ENCODE data around the gene NRXN3. TPM values are rescaled to one million over a fixed set of nuclear protein-coding genes. Genes with fewer than 3 reads are reported as not detected.

The NRXN3 gene
- total RNA-seq, 1 experiment from 2014 or later: 0.23 TPM

- DNase-seq (ENCODE audit: low read depth): peak; percentile 51
Measured at GRCh38 chr14:79842270-79842669, 1672.1 kb downstream of the NRXN3 start.

GRCh38 chr14:79852950-79853744 is 1683.0 kb downstream of the NRXN3 start:
- no peak for DNase-seq (ENCODE audit: low read depth)

GRCh38 chr14:79855789-79856188 is 1685.6 kb downstream of the NRXN3 start:
- no peak for DNase-seq (ENCODE audit: low read depth)

GRCh38 chr14:79856381-79856780 is 1686.2 kb downstream of the NRXN3 start:
- DNase-seq (ENCODE audit: low read depth): peak; percentile 1

GRCh38 chr14:79861111-79861510 is 1690.9 kb downstream of the NRXN3 start:
- DNase-seq (ENCODE audit: low read depth): no peak

GRCh38 chr14:79862045-79862444 is 1691.9 kb downstream of the NRXN3 start:
- DNase-seq (ENCODE audit: low read depth): no peak

- no peak for DNase-seq (ENCODE audit: low read depth)
Measured at GRCh38 chr14:79871136-79871535, 1701.0 kb downstream of the NRXN3 start.

GRCh38 chr14:79878229-79878628 is 1708.1 kb downstream of the NRXN3 start:
- no peak for DNase-seq (ENCODE audit: low read depth)

- no peak for DNase-seq (ENCODE audit: low read depth)
Measured at GRCh38 chr14:79878785-79879184, 1708.6 kb downstream of the NRXN3 start.

- DNase-seq (ENCODE audit: low read depth): no peak
Measured at GRCh38 chr14:79881299-79881698, 1711.1 kb downstream of the NRXN3 start.

GRCh38 chr14:79890527-79890926 is 1720.4 kb downstream of the NRXN3 start:
- DNase-seq (ENCODE audit: low read depth): no peak

- DNase-seq (ENCODE audit: low read depth): peak; percentile 14
Measured at GRCh38 chr14:79896009-79896408, 1725.8 kb downstream of the NRXN3 start.

- no peak for DNase-seq (ENCODE audit: low read depth)
Measured at GRCh38 chr14:79899610-79900009, 1729.4 kb downstream of the NRXN3 start.

GRCh38 chr14:79904497-79904896 is 1734.3 kb downstream of the NRXN3 start:
- no peak for DNase-seq (ENCODE audit: low read depth)

- DNase-seq (ENCODE audit: low read depth): no peak
Measured at GRCh38 chr14:79906994-79907393, 1736.8 kb downstream of the NRXN3 start.

- DNase-seq (ENCODE audit: low read depth): no peak
Measured at GRCh38 chr14:79910086-79910485, 1739.9 kb downstream of the NRXN3 start.

- DNase-seq (ENCODE audit: low read depth): no peak
Measured at GRCh38 chr14:79911744-79912143, 1741.6 kb downstream of the NRXN3 start.

GRCh38 chr14:79914595-79914994 is 1744.4 kb downstream of the NRXN3 start:
- no peak for DNase-seq (ENCODE audit: low read depth)

GRCh38 chr14:79915406-79915805 is 1745.2 kb downstream of the NRXN3 start:
- DNase-seq (ENCODE audit: low read depth): no peak

- DNase-seq (ENCODE audit: low read depth): no peak
Measured at GRCh38 chr14:79916281-79916680, 1746.1 kb downstream of the NRXN3 start.

GRCh38 chr14:79916892-79917291 is 1746.7 kb downstream of the NRXN3 start:
- no peak for DNase-seq (ENCODE audit: low read depth)

Measured in LHCN-M2 (cell line).